Measurements from ENCODE around the gene MYBPC1. TPM values are rescaled to one million over a fixed set of nuclear protein-coding genes. Genes with fewer than 3 reads are reported as not detected.
A peak's percentile ranks its signal among the peaks of the same experiment; 100 is the strongest.

MYBPC1 gene
- total and polyA plus RNA-seq, 2 of the 13 experiments (the other 11 are each of a cell fraction or from before 2014, with no cell fraction given) = 0.31 to 0.53 TPM

- TF ChIP-seq NFYB (CRISPR knock-in tag; IDR thresholded peaks at IDR 0.05) (no peak), MTA1 (CRISPR knock-in tag; IDR thresholded peaks at IDR 0.05; ENCODE audit: borderline replicate concordance) (no peak), NRL (CRISPR knock-in tag; IDR thresholded peaks at IDR 0.05; ENCODE audit: borderline replicate concordance) (no peak), EEA1 (CRISPR knock-in tag; IDR thresholded peaks at IDR 0.05; ENCODE audit: borderline replicate concordance) (no peak), PHF20 (CRISPR knock-in tag; IDR thresholded peaks at IDR 0.05) (no peak), RBAK (CRISPR knock-in tag; IDR thresholded peaks at IDR 0.05) (0 out of 2 replicates have a peak, but pooled peaks have one; percentile 44), ZSCAN25 (CRISPR knock-in tag; IDR thresholded peaks at IDR 0.05) (no peak), PRPF4 (IDR thresholded peaks at IDR 0.05; ENCODE audit: low read depth, low read length, poor library complexity, severe bottlenecking) (no peak), PLSCR1 (CRISPR knock-in tag; IDR thresholded peaks at IDR 0.05; ENCODE audit: borderline replicate concordance) (no peak), SP140L (CRISPR knock-in tag; IDR thresholded peaks at IDR 0.05; ENCODE audit: borderline replicate concordance) (no peak)
Observed at GRCh38 chr12:101695706-101696105, 100.9 kb downstream of the MYBPC1 start (continued).

- 13% methylated on average over 16 of the region's 18 CpGs for WGBS (ENCODE audit: low lambda C conversion rate)
- in situ Hi-C loops (cut with HindIII; ENCODE audit: extremely low pct_ligation_motif_present, low pct_unique_long_range_greater_than_20kb) = loop anchor here (10.0 kb wide), 1 partner anchor 92 kb away; no protein-coding TSS in a partner anchor
- Histone ChIP-seq H4K20me1 (ENCODE audit: insufficient read depth, low read length) (peaks cover 14% of the 10 kb centered on the region), H2AFZ (ENCODE audit: low read length) (no peak overlapping the region), H3K4me1 (ENCODE audit: insufficient read depth, low read length) (peaks cover 55% of the 10 kb centered on the region), H3K4me2 (ENCODE audit: low read depth, low read length) (peak overlapping the region; percentile 92), H3K9me3 (ENCODE audit: low read length) (no peaks in the 10 kb centered on the region), H3K27ac (ENCODE audit: extremely low read length, insufficient read depth, low read length) (peak overlapping the region; percentile 98), H3K27me3 (ENCODE audit: control insufficient read depth in 1 of 2, insufficient read depth in 2 of 2, low read length in 2 of 2) (no peaks in the 10 kb centered on the region; a peak in 2 of 5 replicates), H3K36me3 (replicated peaks in 1 of 2; ENCODE audit: control insufficient read depth in 1 of 2, insufficient read depth in 2 of 2, low read length in 2 of 2) (no peaks in the 10 kb centered on the region), H3K9ac (ENCODE audit: insufficient read depth, low read depth, low read length) (peak overlapping the region; percentile 95), H3K4me3 (replicated peaks in 1 of 3; ENCODE audit: insufficient read depth in 1 of 3, low read depth in 2 of 3, low read length in 3 of 3) (peak overlapping the region; percentile 82 to 100 (median 99)), H3K79me2 (ENCODE audit: insufficient read depth, low read length) (peaks cover 45% of the 10 kb centered on the region)
- peak; percentile 76 for ATAC-seq
- CTCF ChIA-PET (ENCODE audit: low intra/inter-chr PET ratio, low total read pairs) = no interaction called here
- DNase-seq (ENCODE audit: low spot score) = peak; percentile 88
- POLR2A ChIA-PET = interaction anchor here (0.6 to 2.5 kb wide), 11 partner anchors 11 to 130 kb away, joined by 3 to 20 read pairs (median 4); no protein-coding TSS in a partner anchor
- BruUV-seq (replicated peaks) = TSS peak; percentile 86
- FAIRE-seq = peak; percentile 80
- intact Hi-C loops (cut with micrococcal nuclease; ENCODE audit: unreplicated experiment) = loop anchor here (1.0 to 5.0 kb wide), 3 partner anchors 26 to 126 kb away; no protein-coding TSS in a partner anchor
- TF ChIP-seq KDM6A (CRISPR knock-in tag; IDR thresholded peaks at IDR 0.05; ENCODE audit: low read depth) (no peak), WIZ (CRISPR knock-in tag; IDR thresholded peaks at IDR 0.05) (no peak), NR2F2 (IDR thresholded peaks at IDR 0.05; ENCODE audit: borderline replicate concordance, low read depth) (peak; percentile 37; the same call in 1 of the 2 replicates), PRDM4 (CRISPR knock-in tag; IDR thresholded peaks at IDR 0.05; ENCODE audit: borderline replicate concordance) (no peak), MATR3 (CRISPR knock-in tag; IDR thresholded peaks at IDR 0.05) (no peak), ZNF746 (CRISPR knock-in tag; IDR thresholded peaks at IDR 0.05) (no peak), ZNF230 (CRISPR knock-in tag; IDR thresholded peaks at IDR 0.05) (0 out of 2 replicates have a peak, but pooled peaks have one; percentile 66), ATRX (CRISPR knock-in tag; IDR thresholded peaks at IDR 0.05; ENCODE audit: borderline replicate concordance) (no peak), SOX6 (IDR thresholded peaks at IDR 0.05) (no peak), SOX6 (CRISPR knock-in tag; IDR thresholded peaks at IDR 0.05) (peak; percentile 27; the same call in 1 of the 2 replicates)
Observed at GRCh38 chr12:101696251-101697196, 101.8 kb downstream of the MYBPC1 start.
